DOHH2 (cell line): ENCODE data around the gene CPM.

Experiments
- CTCF ChIP-seq: fragments of 200-600 bp; sonication (generic); IDR thresholded peaks from one replicate; pipeline ENCODE4 v1.5.1; 2014; ENCODE audit warnings: antibody characterized with exemption, mild to moderate bottlenecking, low read depth, low read length; ENCODE audit not compliant: poor library complexity, severe bottlenecking
- EZH2phosphoT487 ChIP-seq: fragments of 200-600 bp; sonication (generic); IDR thresholded peaks from 2 replicates; pipeline ENCODE4 v1.6.1; 2017; ENCODE audit warnings: borderline replicate concordance, mild to moderate bottlenecking, antibody characterized with exemption, low read length, moderate library complexity, mixed read lengths

- no peak for TF ChIP-seq CTCF
- no peak for TF ChIP-seq EZH2phosphoT487
Measured at GRCh38 chr12:68838046-68838886, 94.7 kb downstream of the CPM start.
